ENCODE results near the gene RHOA. TPM values are rescaled to one million over a fixed set of nuclear protein-coding genes. Genes with fewer than 3 reads are reported as not detected.
A peak's percentile ranks its signal among the peaks of the same experiment; 100 is the strongest.

Gene RHOA
- total and polyA plus RNA-seq, 2 of the 13 experiments (the other 11 are each of a cell fraction or from before 2014, with no cell fraction given), result 131 to 177 TPM

DNA sequence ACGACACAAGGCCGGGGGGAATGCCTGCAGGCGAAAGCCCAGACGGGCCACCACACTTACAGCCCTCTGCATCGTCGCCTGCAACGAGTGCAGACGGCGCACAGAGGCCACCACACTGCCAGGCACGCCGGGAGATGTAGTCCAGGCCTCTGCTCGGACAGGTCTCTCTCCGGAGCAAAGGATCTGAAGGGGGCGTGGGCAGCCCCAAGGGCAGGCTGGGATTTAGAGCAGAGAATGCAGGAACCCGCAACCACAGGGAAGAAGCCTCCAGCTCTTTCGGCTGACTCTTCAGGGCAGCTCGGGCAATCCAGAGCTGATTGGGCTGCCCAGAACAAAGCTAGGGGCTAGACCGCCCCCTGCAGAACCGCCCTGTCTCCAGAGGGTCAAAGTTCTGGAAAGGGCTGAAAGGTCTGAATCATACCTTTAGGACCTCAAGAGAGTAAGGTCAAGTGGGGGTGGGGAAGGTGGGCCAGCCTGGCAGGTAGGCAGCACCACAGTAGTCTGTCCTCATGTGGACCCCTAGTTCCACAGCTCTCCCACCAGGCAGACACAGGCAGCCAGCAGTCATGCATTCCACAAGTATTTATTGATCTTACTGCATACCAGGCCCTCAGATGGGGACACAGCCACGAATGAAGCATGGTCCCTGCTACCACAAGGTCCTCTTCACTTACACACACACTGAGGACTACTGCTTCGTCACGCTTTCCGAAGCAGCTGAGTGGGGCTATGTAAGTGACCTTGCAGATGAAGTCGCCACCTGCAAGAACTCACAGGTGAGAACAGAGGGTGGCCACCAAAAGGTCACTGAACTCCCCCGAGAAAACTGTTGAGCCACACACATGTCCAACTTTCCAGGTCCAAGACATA is 10.8 kb upstream of the RHOA start, which contains the start of gene AMT (continued):
- TF ChIP-seq, protein P1, sequence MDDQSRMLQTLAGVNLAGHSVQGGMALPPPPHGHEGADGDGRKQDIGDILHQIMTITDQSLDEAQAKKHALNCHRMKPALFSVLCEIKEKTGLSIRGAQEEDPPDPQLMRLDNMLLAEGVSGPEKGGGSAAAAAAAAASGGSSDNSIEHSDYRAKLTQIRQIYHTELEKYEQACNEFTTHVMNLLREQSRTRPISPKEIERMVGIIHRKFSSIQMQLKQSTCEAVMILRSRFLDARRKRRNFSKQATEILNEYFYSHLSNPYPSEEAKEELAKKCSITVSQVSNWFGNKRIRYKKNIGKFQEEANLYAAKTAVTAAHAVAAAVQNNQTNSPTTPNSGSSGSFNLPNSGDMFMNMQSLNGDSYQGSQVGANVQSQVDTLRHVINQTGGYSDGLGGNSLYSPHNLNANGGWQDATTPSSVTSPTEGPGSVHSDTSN (CRISPR knock-in tag; IDR thresholded peaks at IDR 0.05; ENCODE audit: borderline replicate concordance), result no peak
- TF ChIP-seq GLI4 (CRISPR knock-in tag; IDR thresholded peaks at IDR 0.05; ENCODE audit: borderline replicate concordance) (no peak), CENPT (CRISPR knock-in tag; IDR thresholded peaks at IDR 0.05; ENCODE audit: low read depth) (no peak), KLF12 (CRISPR knock-in tag; IDR thresholded peaks at IDR 0.05; ENCODE audit: borderline replicate concordance) (0 out of 2 replicates have a peak, but pooled peaks have one; percentile 67), ZNF766 (CRISPR knock-in tag; IDR thresholded peaks at IDR 0.05; ENCODE audit: borderline replicate concordance) (peak; percentile 84; the same call in 1 of the 2 replicates), ZNF75D (CRISPR knock-in tag; IDR thresholded peaks at IDR 0.05; ENCODE audit: borderline replicate concordance) (no peak), CBFB (CRISPR knock-in tag; IDR thresholded peaks at IDR 0.05) (no peak), FOXA1 (IDR thresholded peaks at IDR 0.05) (no peak), FOXA1 (CRISPR knock-in tag; IDR thresholded peaks at IDR 0.05) (no peak), ATF7-NPFF (CRISPR knock-in tag; IDR thresholded peaks at IDR 0.05; ENCODE audit: low read depth) (peak; percentile 60; the same call in 1 of the 2 replicates), ELF4 (CRISPR knock-in tag; IDR thresholded peaks at IDR 0.05; ENCODE audit: borderline replicate concordance) (no peak)
- TF ChIP-seq, protein P2, sequence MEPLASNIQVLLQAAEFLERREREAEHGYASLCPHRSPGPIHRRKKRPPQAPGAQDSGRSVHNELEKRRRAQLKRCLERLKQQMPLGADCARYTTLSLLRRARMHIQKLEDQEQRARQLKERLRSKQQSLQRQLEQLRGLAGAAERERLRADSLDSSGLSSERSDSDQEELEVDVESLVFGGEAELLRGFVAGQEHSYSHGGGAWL (CRISPR knock-in tag; IDR thresholded peaks at IDR 0.05), result 0 out of 2 replicates have a peak, but pooled peaks have one; percentile 13
- TF ChIP-seq, protein P3, sequence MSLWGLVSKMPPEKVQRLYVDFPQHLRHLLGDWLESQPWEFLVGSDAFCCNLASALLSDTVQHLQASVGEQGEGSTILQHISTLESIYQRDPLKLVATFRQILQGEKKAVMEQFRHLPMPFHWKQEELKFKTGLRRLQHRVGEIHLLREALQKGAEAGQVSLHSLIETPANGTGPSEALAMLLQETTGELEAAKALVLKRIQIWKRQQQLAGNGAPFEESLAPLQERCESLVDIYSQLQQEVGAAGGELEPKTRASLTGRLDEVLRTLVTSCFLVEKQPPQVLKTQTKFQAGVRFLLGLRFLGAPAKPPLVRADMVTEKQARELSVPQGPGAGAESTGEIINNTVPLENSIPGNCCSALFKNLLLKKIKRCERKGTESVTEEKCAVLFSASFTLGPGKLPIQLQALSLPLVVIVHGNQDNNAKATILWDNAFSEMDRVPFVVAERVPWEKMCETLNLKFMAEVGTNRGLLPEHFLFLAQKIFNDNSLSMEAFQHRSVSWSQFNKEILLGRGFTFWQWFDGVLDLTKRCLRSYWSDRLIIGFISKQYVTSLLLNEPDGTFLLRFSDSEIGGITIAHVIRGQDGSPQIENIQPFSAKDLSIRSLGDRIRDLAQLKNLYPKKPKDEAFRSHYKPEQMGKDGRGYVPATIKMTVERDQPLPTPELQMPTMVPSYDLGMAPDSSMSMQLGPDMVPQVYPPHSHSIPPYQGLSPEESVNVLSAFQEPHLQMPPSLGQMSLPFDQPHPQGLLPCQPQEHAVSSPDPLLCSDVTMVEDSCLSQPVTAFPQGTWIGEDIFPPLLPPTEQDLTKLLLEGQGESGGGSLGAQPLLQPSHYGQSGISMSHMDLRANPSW (CRISPR knock-in tag; IDR thresholded peaks at IDR 0.05; ENCODE audit: borderline replicate concordance), result no peak; the same call in 1 of the 2 replicates
- TF ChIP-seq, protein P4, sequence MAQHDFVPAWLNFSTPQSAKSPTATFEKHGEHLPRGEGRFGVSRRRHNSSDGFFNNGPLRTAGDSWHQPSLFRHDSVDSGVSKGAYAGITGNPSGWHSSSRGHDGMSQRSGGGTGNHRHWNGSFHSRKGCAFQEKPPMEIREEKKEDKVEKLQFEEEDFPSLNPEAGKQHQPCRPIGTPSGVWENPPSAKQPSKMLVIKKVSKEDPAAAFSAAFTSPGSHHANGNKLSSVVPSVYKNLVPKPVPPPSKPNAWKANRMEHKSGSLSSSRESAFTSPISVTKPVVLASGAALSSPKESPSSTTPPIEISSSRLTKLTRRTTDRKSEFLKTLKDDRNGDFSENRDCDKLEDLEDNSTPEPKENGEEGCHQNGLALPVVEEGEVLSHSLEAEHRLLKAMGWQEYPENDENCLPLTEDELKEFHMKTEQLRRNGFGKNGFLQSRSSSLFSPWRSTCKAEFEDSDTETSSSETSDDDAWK (CRISPR knock-in tag; IDR thresholded peaks at IDR 0.05), result no peak
- TF ChIP-seq, protein P5, sequence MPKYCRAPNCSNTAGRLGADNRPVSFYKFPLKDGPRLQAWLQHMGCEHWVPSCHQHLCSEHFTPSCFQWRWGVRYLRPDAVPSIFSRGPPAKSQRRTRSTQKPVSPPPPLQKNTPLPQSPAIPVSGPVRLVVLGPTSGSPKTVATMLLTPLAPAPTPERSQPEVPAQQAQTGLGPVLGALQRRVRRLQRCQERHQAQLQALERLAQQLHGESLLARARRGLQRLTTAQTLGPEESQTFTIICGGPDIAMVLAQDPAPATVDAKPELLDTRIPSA (CRISPR knock-in tag; IDR thresholded peaks at IDR 0.05; ENCODE audit: borderline replicate concordance), result no peak
